Type B pancreatic cell (in vitro differentiated cells): ENCODE measurements around the gene TRPM6. TPM values are rescaled to one million over a fixed set of nuclear protein-coding genes. Genes with fewer than 3 reads are reported as not detected.

ENCODE experiments used
- DNase-seq: peaks from one replicate; pipeline ENCODE4 v3.0.0; 2021; ENCODE audit warnings: mixed read lengths; ENCODE audit not compliant: unreplicated experiment; ENCODE audit errors: extremely low spot score
- H3K27ac Mint-ChIP-seq: 2 replicates; pipeline ENCODE4 v1.8.0; 2021; ENCODE audit warnings: mild to moderate bottlenecking, mixed read lengths
- H3K27me3 Mint-ChIP-seq: 2 replicates; pipeline ENCODE4 v1.8.0; 2021; ENCODE audit warnings: mixed read lengths
- H3K36me3 Mint-ChIP-seq: 2 replicates; pipeline ENCODE4 v1.8.0; 2021; ENCODE audit warnings: mixed read lengths
- H3K4me1 Mint-ChIP-seq: one replicate; pipeline ENCODE4 v1.8.0; 2021; ENCODE audit warnings: mixed read lengths; ENCODE audit not compliant: unreplicated experiment
- H3K4me3 Mint-ChIP-seq: 2 replicates; pipeline ENCODE4 v1.8.0; 2021; ENCODE audit warnings: mild to moderate bottlenecking, mixed read lengths
- H3K9me3 Mint-ChIP-seq: 2 replicates; pipeline ENCODE4 v1.8.0; 2021; ENCODE audit warnings: mixed read lengths
- CTCF ChIP-seq: fragments of 200-600 bp; sonication (generic); conservative IDR thresholded peaks from 2 replicates; pipeline ENCODE4 v1.5.0; 2021; ENCODE audit warnings: antibody characterized with exemption, mild to moderate bottlenecking
- total RNA-seq: library from RNA; stranded (reverse); gene quantifications from 2 replicates; pipeline ENCODE4 v1.2.1, GENCODE V29; 2021; ENCODE audit warnings: low replicate concordance

TRPM6 gene
- total RNA-seq, 1 donor from 2014 or later, result 1.4 TPM

GRCh38 chr9:74755999-74756398 lies 131.7 kb downstream of the TRPM6 start:
- no peaks in the 10 kb centered on the region for H3K9me3 Mint-ChIP-seq
- no peaks in the 10 kb centered on the region for H3K27me3 Mint-ChIP-seq
- no peaks in the 10 kb centered on the region for H3K4me1 Mint-ChIP-seq
- H3K36me3 Mint-ChIP-seq, result no peaks in the 10 kb centered on the region
- no peak for TF ChIP-seq CTCF
- no peak overlapping the region for H3K27ac Mint-ChIP-seq
- DNase-seq, result no peak
- no peak overlapping the region for H3K4me3 Mint-ChIP-seq

DNA sequence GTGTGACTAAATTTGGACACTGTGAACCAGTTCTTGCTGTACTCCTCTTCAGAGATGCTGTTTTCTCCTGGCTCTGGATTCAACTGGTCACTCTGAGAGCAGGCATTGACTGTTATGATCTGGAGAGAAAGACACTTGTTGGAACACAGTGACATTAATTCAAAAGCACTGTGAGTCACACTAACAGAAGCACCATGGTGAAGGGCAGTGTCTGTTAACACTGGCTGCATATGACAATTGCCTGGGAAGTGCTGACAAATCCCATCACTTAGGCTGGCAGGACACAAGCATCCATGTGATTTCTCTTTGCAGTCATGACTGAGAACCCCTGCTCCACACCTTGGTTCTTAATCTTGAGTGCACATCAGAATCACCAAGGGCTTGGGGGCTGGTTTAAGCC lies 132.4 kb downstream of the TRPM6 start:
- Mint-ChIP-seq H3K9me3 (no peaks in the 10 kb centered on the region), H3K27ac (no peak overlapping the region), H3K4me3 (no peak overlapping the region), H3K36me3 (no peaks in the 10 kb centered on the region), H3K4me1 (no peaks in the 10 kb centered on the region), H3K27me3 (no peaks in the 10 kb centered on the region)
- no peak for DNase-seq
- no peak for TF ChIP-seq CTCF

DNA sequence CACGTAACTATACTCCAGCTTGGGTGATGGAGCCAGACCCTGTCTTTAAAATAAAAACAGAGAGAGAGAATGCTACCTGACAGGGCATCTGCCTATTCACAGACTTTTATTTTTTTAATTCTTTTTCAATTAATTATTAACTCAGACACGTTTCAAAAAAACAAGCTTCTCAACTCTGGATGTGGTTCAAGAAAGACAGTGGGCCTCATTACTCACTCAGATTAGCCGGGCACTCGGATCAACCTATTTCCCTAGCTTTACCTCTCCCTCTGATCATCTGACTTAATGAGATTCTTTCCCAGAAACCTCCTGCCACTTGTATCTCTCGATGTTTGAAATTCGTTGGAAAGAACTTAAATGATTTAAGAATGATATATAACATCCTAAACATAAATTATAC lies 134.1 kb downstream of the TRPM6 start:
- H3K27me3 Mint-ChIP-seq, result no peaks in the 10 kb centered on the region
- H3K36me3 Mint-ChIP-seq, result no peaks in the 10 kb centered on the region
- H3K27ac Mint-ChIP-seq, result no peak overlapping the region
- no peaks in the 10 kb centered on the region for H3K9me3 Mint-ChIP-seq
- no peaks in the 10 kb centered on the region for H3K4me1 Mint-ChIP-seq
- TF ChIP-seq CTCF, result no peak
- DNase-seq, result no peak
- no peak overlapping the region for H3K4me3 Mint-ChIP-seq

DNA sequence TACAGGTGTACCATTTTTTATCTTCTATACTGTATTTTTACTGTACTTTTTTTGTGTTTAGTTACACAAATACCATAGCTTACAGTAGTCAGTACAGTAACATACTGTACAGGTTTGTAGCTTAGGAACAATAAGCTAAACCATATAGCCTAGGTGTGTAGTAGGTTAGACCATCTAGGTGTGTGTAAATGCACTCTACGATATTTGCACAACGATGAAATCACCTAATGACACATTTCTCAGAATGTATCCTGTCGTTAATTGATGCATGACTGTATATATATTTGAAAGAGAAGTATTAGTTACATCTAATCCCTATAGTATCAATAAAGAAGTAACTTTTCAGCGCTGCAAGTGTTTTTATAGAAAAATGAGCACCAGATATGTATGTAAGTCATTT lies 138.8 kb downstream of the TRPM6 start:
- Mint-ChIP-seq H3K36me3 (no peaks in the 10 kb centered on the region), H3K27ac (no peak overlapping the region), H3K4me3 (no peak overlapping the region), H3K9me3 (no peaks in the 10 kb centered on the region), H3K4me1 (no peaks in the 10 kb centered on the region), H3K27me3 (peaks cover 6% of the 10 kb centered on the region)
- DNase-seq, result no peak
- TF ChIP-seq CTCF, result no peak

- peak; percentile 83 for TF ChIP-seq CTCF
- H3K9me3 Mint-ChIP-seq, result no peaks in the 10 kb centered on the region
- peaks cover 4% of the 10 kb centered on the region for H3K4me1 Mint-ChIP-seq
- H3K27me3 Mint-ChIP-seq, result peaks cover 20% of the 10 kb centered on the region
- H3K27ac Mint-ChIP-seq, result no peak overlapping the region
- H3K4me3 Mint-ChIP-seq, result no peak overlapping the region
- no peaks in the 10 kb centered on the region for H3K36me3 Mint-ChIP-seq
- DNase-seq, result no peak
Observed at GRCh38 chr9:74742792-74743730, 144.7 kb downstream of the TRPM6 start.
